Activated naive CD8-positive, alpha-beta T cell treated with anti-CD3 and anti-CD28 coated beads for 36 hours (primary cell): Measurements from ENCODE around the gene SPOCK1. TPM values are rescaled to one million over a fixed set of nuclear protein-coding genes. Genes with fewer than 3 reads are reported as not detected.
A peak's percentile ranks its signal among the peaks of the same experiment; 100 is the strongest.

Source experiments
- DNase-seq: peaks from one replicate; pipeline ENCODE4 v3.0.0; 2021
- H3K27ac Mint-ChIP-seq: one replicate; pipeline ENCODE4 v1.8.0; 2022; ENCODE audit warnings: mild to moderate bottlenecking, moderate library complexity, mixed read lengths
- H3K27me3 Mint-ChIP-seq: one replicate; pipeline ENCODE4 v1.8.0; 2022; ENCODE audit warnings: mild to moderate bottlenecking, mixed read lengths
- H3K36me3 Mint-ChIP-seq: one replicate; pipeline ENCODE4 v1.8.0; 2021; ENCODE audit warnings: mild to moderate bottlenecking, mixed read lengths
- H3K4me1 Mint-ChIP-seq: one replicate; pipeline ENCODE4 v1.8.0; 2021; ENCODE audit warnings: mixed read lengths
- H3K4me3 Mint-ChIP-seq: one replicate; pipeline ENCODE4 v1.8.0; 2022; ENCODE audit warnings: mild to moderate bottlenecking, moderate library complexity, mixed read lengths
- H3K9me3 Mint-ChIP-seq: one replicate; pipeline ENCODE4 v1.8.0; 2022; ENCODE audit warnings: mixed read lengths
- total RNA-seq, 2 experiments: library from RNA; stranded (reverse); gene quantifications; one replicate each; pipeline ENCODE4 v1.2.3, GENCODE V29; 2021

Gene SPOCK1
- total RNA-seq, 2 experiments from 2014 or later: 0.12 TPM; not detected in 1

DNA sequence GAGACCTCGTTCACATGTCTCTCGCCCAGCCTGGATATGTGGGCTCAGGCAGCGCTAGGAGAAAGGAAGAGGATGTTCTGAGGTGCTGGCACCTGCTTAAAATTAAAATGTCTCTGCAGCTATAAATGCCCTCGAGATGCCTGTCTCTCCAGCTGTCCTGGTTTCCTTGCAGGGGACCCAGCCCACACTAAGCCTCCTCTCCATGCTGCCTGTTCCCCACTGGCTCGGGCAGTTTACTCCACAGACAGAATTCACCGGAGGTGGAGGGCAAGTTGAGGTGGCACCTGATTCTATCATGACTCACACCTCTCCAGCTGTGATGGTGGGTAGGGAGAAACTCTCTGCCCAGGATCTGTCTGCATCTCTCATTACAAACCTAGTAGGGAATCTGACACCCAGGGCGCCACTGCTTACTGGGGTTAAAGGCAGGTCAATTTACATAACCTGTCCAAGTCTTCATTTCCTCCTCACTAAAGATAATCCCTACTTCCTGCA lies 420.9 kb downstream of the SPOCK1 start:
- no peak for DNase-seq
- H3K27me3 Mint-ChIP-seq: no peaks in the 10 kb centered on the region
- H3K9me3 Mint-ChIP-seq: no peaks in the 10 kb centered on the region
- no peak overlapping the region for H3K4me3 Mint-ChIP-seq
- no peaks in the 10 kb centered on the region for H3K4me1 Mint-ChIP-seq
- no peak overlapping the region for H3K27ac Mint-ChIP-seq
- no peaks in the 10 kb centered on the region for H3K36me3 Mint-ChIP-seq

DNA sequence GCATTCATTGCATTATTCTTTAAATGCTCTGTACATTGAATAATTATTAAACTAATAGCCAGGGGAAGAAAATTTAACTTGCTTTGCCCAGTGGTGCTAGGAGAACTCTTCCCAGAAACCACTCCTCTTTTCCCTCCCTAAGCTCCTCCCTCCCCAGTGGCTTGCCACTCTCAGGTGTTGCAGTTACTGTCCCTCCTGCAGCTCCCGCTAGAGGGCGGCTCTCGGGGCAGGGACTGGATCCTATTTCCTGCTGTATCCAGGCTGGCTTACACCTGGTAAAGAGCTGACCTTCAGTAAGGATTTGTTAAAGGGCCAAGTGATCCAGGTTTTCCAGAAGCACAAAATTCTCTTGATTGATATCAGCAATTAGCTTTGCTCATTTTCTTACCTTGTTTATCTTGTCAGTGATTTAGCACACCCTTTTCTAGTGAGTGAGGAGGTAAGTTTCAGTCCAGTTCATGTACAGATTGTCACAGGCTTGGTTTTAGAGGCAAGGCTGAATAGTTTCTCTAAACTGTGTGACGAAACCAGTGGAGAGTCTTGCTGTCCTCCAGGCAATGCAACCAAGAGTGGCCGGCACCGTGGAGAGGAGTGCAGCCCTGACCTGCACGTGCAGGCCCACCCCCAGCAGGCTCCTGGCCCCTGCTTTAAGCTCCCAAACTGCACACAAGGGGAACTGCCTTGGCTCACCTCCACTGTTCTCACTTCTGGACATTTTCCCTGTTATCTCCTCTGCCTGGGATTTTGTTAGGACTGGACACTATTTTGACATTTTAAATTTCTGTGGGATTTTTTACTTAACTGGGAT lies 423.8 kb downstream of the SPOCK1 start:
- no peaks in the 10 kb centered on the region for H3K9me3 Mint-ChIP-seq
- no peaks in the 10 kb centered on the region for H3K4me1 Mint-ChIP-seq
- DNase-seq: peak; percentile 24
- H3K4me3 Mint-ChIP-seq: no peak overlapping the region
- H3K27me3 Mint-ChIP-seq: peaks cover 6% of the 10 kb centered on the region
- no peaks in the 10 kb centered on the region for H3K36me3 Mint-ChIP-seq
- H3K27ac Mint-ChIP-seq: no peak overlapping the region

DNA sequence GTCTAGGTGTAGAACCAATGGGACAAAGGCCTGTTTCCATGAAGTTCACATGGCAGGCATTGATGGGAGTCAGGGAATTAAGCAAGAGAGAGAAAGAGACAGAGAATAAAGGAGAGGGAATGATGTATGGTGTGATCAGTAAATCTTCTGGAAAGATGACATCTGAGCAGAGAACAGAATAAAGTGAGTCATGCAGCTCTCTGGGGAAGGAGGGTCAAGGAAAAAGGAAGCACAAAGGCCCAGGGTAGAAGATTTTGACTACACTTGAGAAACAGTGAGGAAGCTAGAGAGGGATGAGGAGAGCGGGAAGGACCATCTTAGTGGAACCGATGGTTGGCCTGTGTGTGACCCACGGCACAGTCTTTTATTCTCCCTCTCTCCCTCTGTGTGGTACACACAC lies 425.9 kb downstream of the SPOCK1 start:
- peaks cover 6% of the 10 kb centered on the region for H3K27me3 Mint-ChIP-seq
- no peaks in the 10 kb centered on the region for H3K36me3 Mint-ChIP-seq
- no peaks in the 10 kb centered on the region for H3K4me1 Mint-ChIP-seq
- H3K9me3 Mint-ChIP-seq: no peaks in the 10 kb centered on the region
- H3K27ac Mint-ChIP-seq: no peak overlapping the region
- no peak for DNase-seq
- no peak overlapping the region for H3K4me3 Mint-ChIP-seq

DNA sequence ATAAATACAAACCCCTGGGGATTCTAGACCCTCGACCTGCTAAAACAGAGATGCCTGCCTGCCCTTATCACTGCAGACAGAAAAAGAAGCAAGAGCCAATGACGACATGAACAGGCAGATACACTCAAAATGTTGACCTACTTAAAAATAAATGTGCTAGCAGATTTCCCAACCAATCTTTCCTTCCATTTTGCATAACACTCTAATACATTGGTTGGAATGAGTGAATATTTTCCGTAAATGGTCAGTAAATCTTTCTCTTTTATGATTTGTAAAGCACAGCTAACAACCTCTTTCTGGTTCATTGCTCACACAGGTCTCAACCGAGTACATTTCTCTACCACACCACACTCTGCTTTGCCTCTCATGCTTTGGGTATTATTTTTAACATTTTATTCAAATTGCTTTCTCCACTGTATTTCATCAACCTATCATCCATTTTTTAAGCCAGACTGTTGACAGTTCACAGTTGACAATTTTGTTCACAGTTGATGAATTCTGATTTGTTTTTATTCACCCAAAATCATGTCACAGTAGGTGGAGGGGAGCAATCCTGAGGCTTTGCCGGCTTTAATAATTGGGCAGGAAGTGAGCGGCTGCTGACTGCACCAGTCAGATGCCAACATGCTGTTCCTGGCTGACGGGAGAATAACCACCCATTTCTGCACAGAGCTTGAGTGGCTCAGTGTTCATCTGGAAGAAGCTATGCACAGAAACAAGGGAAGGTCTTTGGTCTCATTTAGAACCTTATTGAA lies 426.6 kb downstream of the SPOCK1 start:
- Mint-ChIP-seq H3K27ac (no peak overlapping the region), H3K9me3 (no peaks in the 10 kb centered on the region), H3K4me1 (no peaks in the 10 kb centered on the region), H3K27me3 (peaks cover 6% of the 10 kb centered on the region), H3K36me3 (no peaks in the 10 kb centered on the region), H3K4me3 (no peak overlapping the region)
- no peak for DNase-seq

DNA sequence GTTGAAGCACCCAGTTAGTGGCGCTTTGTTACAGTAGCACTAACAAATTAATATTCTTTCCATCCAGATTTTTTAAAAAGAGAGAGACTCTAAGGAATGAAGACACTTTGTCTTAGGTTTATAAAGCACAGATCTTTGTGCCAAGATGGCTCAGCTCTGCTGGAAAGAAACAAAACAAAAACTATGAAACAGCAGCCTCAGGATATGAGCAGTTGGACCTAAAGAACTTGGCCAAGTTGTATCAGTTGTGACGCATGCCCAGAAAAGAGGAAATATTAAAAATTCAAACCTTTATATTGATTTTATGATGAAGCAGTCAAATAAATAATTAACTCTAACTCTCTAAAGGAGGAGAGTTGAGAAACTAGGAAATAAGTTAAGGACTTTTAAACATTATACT lies 427.2 kb downstream of the SPOCK1 start:
- no peak for DNase-seq
- Mint-ChIP-seq H3K36me3 (no peaks in the 10 kb centered on the region), H3K27ac (no peak overlapping the region), H3K4me3 (no peak overlapping the region), H3K27me3 (peaks cover 6% of the 10 kb centered on the region), H3K9me3 (no peaks in the 10 kb centered on the region), H3K4me1 (no peaks in the 10 kb centered on the region)

DNA sequence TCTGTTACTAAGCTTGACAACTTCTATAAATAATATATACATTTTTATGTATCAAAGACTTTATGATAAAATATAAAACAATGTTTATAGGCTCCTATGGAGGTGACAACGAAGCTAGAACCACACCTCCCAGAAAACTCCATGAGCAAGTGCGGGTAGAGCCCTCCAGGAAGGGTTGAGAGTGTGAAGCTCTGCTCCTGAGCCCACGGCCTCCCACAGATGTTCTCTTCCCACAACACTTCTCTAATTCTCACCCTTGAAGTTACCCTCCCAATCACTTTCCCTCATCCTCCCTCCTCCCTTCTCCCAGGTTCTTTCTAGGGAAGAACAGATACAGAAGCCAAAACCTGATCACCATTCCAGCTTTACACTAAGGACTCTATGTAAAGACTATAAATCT lies 427.6 kb downstream of the SPOCK1 start:
- Mint-ChIP-seq H3K27ac (no peak overlapping the region), H3K27me3 (peaks cover 6% of the 10 kb centered on the region), H3K4me3 (no peak overlapping the region), H3K4me1 (no peaks in the 10 kb centered on the region), H3K36me3 (no peaks in the 10 kb centered on the region), H3K9me3 (no peaks in the 10 kb centered on the region)
- DNase-seq: no peak

DNA sequence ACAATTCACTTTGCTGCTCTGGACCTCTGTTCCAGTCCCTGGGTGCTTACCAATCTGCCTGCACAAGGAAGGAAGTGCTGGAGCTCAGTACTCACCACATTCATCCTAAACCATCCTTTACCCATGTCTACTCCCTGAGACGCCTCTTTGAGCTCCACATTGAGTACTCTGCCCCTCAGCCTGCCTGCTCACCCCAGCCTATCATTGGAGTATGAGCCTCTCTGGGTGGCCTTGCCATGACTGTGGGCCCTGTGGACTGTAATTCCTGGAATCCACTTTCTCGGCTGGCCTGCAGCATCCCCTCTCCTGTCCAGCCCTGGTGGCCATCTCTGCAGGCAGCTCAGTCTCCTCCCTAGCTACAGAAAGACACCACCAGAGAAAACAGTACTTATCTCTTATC lies 428.6 kb downstream of the SPOCK1 start:
- H3K4me1 Mint-ChIP-seq: no peaks in the 10 kb centered on the region
- H3K36me3 Mint-ChIP-seq: no peaks in the 10 kb centered on the region
- peaks cover 6% of the 10 kb centered on the region for H3K27me3 Mint-ChIP-seq
- H3K4me3 Mint-ChIP-seq: no peak overlapping the region
- no peaks in the 10 kb centered on the region for H3K9me3 Mint-ChIP-seq
- no peak for DNase-seq
- no peak overlapping the region for H3K27ac Mint-ChIP-seq

DNA sequence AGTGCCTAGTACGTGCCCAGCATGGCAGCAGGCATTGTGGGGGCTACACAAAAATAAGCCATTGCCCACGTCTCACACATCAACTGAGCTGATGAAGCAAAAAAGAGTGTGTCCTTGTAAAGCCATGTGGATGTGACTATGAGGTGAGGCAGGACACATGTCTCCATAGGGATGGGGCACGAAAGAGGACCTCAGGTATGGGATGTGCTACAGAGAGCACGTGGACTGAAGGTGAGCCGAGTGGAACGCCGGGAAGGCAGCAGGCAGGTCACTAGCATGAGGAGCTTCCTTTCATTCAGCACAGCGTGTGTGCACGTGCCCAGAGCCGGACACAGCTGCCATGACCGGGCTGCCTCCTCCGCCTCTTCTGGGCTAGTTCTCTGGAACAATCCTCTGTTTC lies 429.8 kb downstream of the SPOCK1 start:
- no peaks in the 10 kb centered on the region for H3K36me3 Mint-ChIP-seq
- no peaks in the 10 kb centered on the region for H3K9me3 Mint-ChIP-seq
- H3K27me3 Mint-ChIP-seq: peaks cover 9% of the 10 kb centered on the region
- DNase-seq: no peak
- no peak overlapping the region for H3K4me3 Mint-ChIP-seq
- H3K4me1 Mint-ChIP-seq: no peaks in the 10 kb centered on the region
- no peak overlapping the region for H3K27ac Mint-ChIP-seq

DNA sequence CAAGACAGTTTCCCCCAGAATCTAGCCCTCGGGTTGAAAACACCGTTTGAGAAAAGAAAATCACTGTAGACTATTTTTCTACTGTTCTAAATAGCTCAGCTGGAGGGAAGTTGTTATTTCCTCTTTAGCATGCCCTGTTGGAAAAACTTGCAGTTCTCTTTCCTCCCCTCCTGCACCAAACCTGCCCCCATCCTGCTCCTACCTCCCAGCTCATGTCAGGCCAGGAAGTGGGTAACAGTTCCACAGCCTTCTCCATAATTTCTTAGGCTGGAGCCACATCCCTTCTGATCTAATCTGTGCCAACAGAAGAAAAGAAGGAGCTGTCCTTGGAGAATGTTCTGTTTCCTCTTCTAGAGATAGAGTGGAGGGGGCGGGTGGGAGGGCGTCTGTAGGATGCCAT lies 437.7 kb downstream of the SPOCK1 start:
- H3K4me3 Mint-ChIP-seq: no peak overlapping the region
- no peak overlapping the region for H3K27ac Mint-ChIP-seq
- no peak for DNase-seq
- H3K9me3 Mint-ChIP-seq: no peaks in the 10 kb centered on the region
- no peaks in the 10 kb centered on the region for H3K36me3 Mint-ChIP-seq
- H3K27me3 Mint-ChIP-seq: peaks cover 8% of the 10 kb centered on the region
- no peaks in the 10 kb centered on the region for H3K4me1 Mint-ChIP-seq

DNA sequence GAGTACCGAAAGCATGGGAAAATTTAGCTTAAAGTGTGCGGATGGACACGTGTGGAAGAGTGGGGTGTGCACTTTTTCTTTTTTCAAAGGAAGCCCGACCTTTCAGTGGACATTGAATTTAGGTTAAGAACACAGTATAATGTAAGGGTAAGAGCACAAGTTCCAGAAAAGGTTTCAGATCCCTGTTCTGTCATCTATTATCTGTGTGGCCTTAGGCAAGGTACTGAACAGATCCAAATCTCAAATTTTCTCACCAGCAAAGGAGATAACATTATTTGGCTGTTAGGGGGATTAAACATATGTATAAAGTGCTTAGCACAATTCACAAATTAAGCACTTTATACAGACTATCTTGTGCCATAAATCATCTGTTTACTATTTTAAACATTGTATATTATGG lies 441.0 kb downstream of the SPOCK1 start:
- Mint-ChIP-seq H3K4me1 (no peaks in the 10 kb centered on the region), H3K36me3 (no peaks in the 10 kb centered on the region), H3K27me3 (peaks cover 5% of the 10 kb centered on the region), H3K9me3 (no peaks in the 10 kb centered on the region), H3K27ac (no peak overlapping the region), H3K4me3 (no peak overlapping the region)
- no peak for DNase-seq

DNA sequence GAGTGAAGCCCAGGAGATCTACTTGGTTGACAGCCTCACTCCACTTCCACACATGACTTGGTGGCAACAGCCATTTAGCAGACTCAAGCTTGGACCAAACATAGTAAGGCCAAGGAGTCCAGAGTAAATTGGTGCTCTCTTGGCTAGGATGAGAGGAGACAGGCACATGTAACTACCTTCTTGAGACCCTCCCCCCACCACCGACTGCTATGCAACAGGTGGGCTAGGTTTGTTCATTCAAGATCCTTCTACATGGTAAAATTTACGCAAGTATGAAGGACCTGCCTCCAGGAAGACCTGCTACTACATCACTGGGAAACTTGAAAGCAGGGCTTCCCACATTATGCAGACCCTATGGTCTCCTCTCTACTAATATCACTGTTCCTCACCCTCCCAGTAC lies 442.4 kb downstream of the SPOCK1 start:
- H3K4me1 Mint-ChIP-seq: no peaks in the 10 kb centered on the region

DNA sequence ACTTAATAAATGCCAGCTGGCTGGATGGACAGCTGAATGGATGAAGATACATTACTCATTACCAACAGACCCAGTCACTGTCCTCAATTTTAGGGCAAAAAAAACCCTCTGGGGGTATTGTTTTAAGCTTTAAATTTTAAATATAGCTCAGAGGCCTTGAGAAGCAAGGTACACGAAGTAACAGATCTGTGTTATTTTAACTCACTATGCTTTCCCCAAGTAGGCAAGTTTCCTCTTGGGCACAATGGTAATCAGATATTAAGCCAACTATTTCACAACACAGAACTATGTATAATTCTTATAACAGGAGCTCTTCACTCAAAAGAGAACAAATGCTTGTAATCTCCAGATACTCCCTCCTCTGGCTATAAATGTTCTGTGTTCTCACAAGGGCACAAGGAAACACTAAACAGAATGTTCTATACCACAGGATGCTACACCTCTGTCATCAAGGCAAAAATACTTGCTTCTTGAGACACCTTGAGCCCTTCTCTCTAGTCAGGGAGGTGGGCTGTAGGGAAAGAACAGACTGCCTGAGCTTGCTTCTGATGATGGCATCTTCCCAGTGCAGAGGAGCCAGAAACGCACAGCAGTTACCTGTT lies 443.8 kb downstream of the SPOCK1 start:
- Mint-ChIP-seq H3K4me1 (no peaks in the 10 kb centered on the region), H3K9me3 (no peaks in the 10 kb centered on the region), H3K27me3 (peaks cover 8% of the 10 kb centered on the region), H3K27ac (no peak overlapping the region), H3K36me3 (no peaks in the 10 kb centered on the region), H3K4me3 (no peak overlapping the region)
- DNase-seq: no peak

More for the DNA sequence above, 442.4 kb downstream of the SPOCK1 start:
- Mint-ChIP-seq H3K27me3 (peaks cover 8% of the 10 kb centered on the region), H3K27ac (no peak overlapping the region), H3K4me3 (no peak overlapping the region), H3K36me3 (no peaks in the 10 kb centered on the region), H3K9me3 (no peaks in the 10 kb centered on the region)
- no peak for DNase-seq

DNA sequence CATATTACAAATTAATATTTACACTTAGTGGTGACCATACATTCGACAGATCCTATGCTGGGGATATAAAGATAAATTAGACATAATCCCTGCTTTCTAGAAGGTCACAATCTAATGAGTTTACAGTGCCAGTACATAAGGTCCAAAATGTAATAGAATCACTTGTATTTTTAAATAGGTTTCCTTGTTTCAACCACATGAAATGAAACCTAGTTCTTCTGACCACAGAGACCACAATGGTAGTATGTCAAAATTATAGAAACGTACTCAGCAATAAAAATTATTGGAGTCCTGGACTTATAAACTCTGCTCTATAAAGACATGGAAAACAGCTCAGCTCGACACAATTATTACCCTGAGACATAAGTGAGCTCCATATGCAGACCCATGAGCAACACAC lies 444.3 kb downstream of the SPOCK1 start:
- Mint-ChIP-seq H3K27me3 (peaks cover 8% of the 10 kb centered on the region), H3K4me3 (no peak overlapping the region), H3K36me3 (no peaks in the 10 kb centered on the region), H3K9me3 (no peaks in the 10 kb centered on the region), H3K4me1 (no peaks in the 10 kb centered on the region), H3K27ac (no peak overlapping the region)
- no peak for DNase-seq

DNA sequence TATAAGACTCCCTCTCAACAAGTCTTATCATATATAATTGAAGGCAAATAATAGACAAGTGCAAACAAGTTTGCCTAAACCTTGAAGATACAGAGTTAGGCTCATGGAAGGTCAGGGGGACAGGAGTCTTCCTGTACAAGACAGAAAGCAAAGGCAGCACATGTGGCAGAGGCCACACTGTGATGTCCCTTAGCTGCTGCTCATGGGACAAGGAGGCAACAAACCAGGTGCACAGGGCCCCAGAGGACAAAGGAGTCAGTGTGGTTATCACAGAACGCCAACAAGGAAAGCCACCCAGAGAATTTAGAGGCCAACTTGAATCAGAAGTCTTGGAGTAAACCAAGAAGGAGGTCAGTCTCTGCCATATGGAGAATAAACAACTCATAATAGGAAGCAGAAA lies 444.8 kb downstream of the SPOCK1 start:
- no peaks in the 10 kb centered on the region for H3K36me3 Mint-ChIP-seq
- H3K27me3 Mint-ChIP-seq: peaks cover 8% of the 10 kb centered on the region
- no peak for DNase-seq
- H3K4me1 Mint-ChIP-seq: no peaks in the 10 kb centered on the region
- H3K4me3 Mint-ChIP-seq: no peak overlapping the region
- H3K9me3 Mint-ChIP-seq: no peaks in the 10 kb centered on the region
- no peak overlapping the region for H3K27ac Mint-ChIP-seq

DNA sequence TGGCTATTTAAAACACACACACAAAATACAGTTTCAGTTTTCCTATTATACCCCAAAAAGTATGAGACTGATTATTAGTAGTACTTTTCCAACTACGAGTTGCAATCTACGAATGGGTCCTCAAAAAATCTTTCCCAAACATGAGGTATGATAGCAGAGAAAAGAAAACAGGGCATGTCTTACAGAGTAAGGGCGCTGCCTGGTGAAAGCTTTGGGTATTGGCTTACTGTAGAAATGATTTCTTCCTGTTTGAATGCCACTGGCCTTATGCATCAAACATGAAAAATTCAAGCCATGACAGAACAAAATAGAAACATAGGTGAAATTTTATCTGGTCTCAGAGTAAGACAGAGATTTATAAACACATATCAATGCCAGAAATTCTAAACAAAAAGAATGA lies 448.0 kb downstream of the SPOCK1 start:
- no peaks in the 10 kb centered on the region for H3K4me1 Mint-ChIP-seq
- H3K27ac Mint-ChIP-seq: no peak overlapping the region
- H3K9me3 Mint-ChIP-seq: no peaks in the 10 kb centered on the region
- no peak overlapping the region for H3K4me3 Mint-ChIP-seq
- no peaks in the 10 kb centered on the region for H3K36me3 Mint-ChIP-seq
- no peak for DNase-seq
- peaks cover 3% of the 10 kb centered on the region for H3K27me3 Mint-ChIP-seq
